Endodermal cell (in vitro differentiated cells): ENCODE measurements around the gene GAS6. TPM values are rescaled to one million over a fixed set of nuclear protein-coding genes. Genes with fewer than 3 reads are reported as not detected.

Experiments used
- DNase-seq: peaks from one replicate; pipeline ENCODE4 v3.0.0-alpha.2; 2017
- H3K27ac ChIP-seq: 2 replicates; pipeline ENCODE4 v1.5.1; 2013; ENCODE audit warnings: mild to moderate bottlenecking, low read depth, low read length, moderate library complexity
- H3K27me3 ChIP-seq: 2 replicates; pipeline ENCODE4 v1.6.1; 2013; ENCODE audit warnings: mild to moderate bottlenecking, low read length, moderate library complexity; ENCODE audit not compliant: insufficient read depth, control insufficient read depth, poor library complexity, severe bottlenecking
- H3K36me3 ChIP-seq: 2 replicates; pipeline ENCODE4 v1.7.0; 2013; ENCODE audit warnings: mild to moderate bottlenecking, low read length, moderate library complexity; ENCODE audit not compliant: control insufficient read depth, insufficient read depth
- H3K4me1 ChIP-seq: one replicate; pipeline ENCODE4 v1.7.0; 2013; ENCODE audit warnings: low read length; ENCODE audit not compliant: control insufficient read depth, insufficient read depth
- H3K4me3 ChIP-seq: 2 replicates; pipeline ENCODE4 v1.5.1; 2013; ENCODE audit warnings: mild to moderate bottlenecking, low read length, moderate library complexity
- H3K9ac ChIP-seq: 2 replicates; pipeline ENCODE4 v1.6.1; 2013; ENCODE audit warnings: mild to moderate bottlenecking, low read length, moderate library complexity; ENCODE audit not compliant: poor library complexity, severe bottlenecking; ENCODE audit errors: extremely low read depth
- H3K9me3 ChIP-seq: 2 replicates; pipeline ENCODE4 v1.6.1; 2013; ENCODE audit warnings: mild to moderate bottlenecking, low read length, moderate library complexity; ENCODE audit not compliant: control insufficient read depth
- H3K27ac Mint-ChIP-seq: 2 replicates; pipeline ENCODE4 v1.8.0; 2020; ENCODE audit warnings: mixed read lengths
- H3K27me3 Mint-ChIP-seq: 2 replicates; pipeline ENCODE4 v1.8.0; 2021; ENCODE audit warnings: mild to moderate bottlenecking, mixed read lengths; ENCODE audit not compliant: insufficient read depth
- H3K36me3 Mint-ChIP-seq: 2 replicates; pipeline ENCODE4 v1.8.0; 2020; ENCODE audit warnings: low read depth, mixed read lengths
- H3K4me1 Mint-ChIP-seq: 2 replicates; pipeline ENCODE4 v1.8.0; 2020; ENCODE audit warnings: mixed read lengths
- H3K4me3 Mint-ChIP-seq: 2 replicates; pipeline ENCODE4 v1.8.0; 2020; ENCODE audit warnings: mild to moderate bottlenecking, moderate library complexity, mixed read lengths
- H3K9me3 Mint-ChIP-seq: 2 replicates; pipeline ENCODE4 v1.8.0; 2020; ENCODE audit warnings: mild to moderate bottlenecking, mixed read lengths
- WGBS, 2 experiments: methylation state at CpG; one replicate each; pipeline versions ENCODE4 v1.1.5 to v1.1.7; 2013; ENCODE audit warnings: missing lambda C conversion rate in 2 of 2, mixed read lengths in 1 of 2; ENCODE audit not compliant: insufficient coverage in 1 of 2, insufficient read length in 1 of 2; 5-methylcytosine and 5-hydroxymethylcytosine counted together
- total RNA-seq, 2 donors: library from RNA; stranded (reverse); fragmentation: NEBNext Ultra II Directional in 1 of 2; extraction: Animal tissue kit (Norgen Biotek cat#: 25700) in 1 of 2; gene quantifications; 2 replicates in 1 of 2; 3 replicates in 1 of 2; pipeline ENCODE4 v1.2.1, GENCODE V29; 2021
- TF ChIP-seq, protein P1 (sequence below): fragments of 200-600 bp; sonication (generic); conservative IDR thresholded peaks from 2 replicates; pipeline ENCODE4 v1.5.0; 2021; ENCODE audit warnings: antibody characterized with exemption, mild to moderate bottlenecking

GAS6 gene
- total RNA-seq, 2 donors from 2014 or later = 45.7 to 49.6 TPM

DNA sequence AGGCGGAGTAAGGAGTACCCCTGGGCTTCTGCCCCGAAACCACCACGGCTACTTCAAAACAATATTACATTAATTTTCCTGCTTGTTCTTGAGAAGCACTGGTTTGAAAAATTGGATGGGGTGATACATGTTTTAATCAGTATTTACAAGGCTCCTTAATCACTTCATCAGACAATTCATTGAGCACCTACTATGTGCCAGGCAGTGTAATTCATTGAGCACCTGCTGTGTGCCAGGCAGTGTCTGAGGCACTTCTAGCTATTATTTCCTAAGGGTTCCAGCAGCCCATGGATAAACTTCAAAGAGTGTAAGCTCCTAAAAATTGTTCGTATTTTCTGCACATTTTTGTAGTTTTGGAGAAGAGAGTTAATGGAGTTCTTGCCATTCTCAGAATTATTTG is 1.6 kb upstream of the GAS6 start:
- no peaks in the 10 kb centered on the region for H3K36me3 ChIP-seq
- Mint-ChIP-seq H3K4me1 (peaks cover 30% of the 10 kb centered on the region), H3K27ac (no peak overlapping the region), H3K9me3 (no peaks in the 10 kb centered on the region), H3K4me3 (peak overlapping the region; percentile 65), H3K36me3 (no peaks in the 10 kb centered on the region), H3K27me3 (peaks cover 26% of the 10 kb centered on the region)
- no peak overlapping the region for H3K27ac ChIP-seq
- TF ChIP-seq, protein P1, sequence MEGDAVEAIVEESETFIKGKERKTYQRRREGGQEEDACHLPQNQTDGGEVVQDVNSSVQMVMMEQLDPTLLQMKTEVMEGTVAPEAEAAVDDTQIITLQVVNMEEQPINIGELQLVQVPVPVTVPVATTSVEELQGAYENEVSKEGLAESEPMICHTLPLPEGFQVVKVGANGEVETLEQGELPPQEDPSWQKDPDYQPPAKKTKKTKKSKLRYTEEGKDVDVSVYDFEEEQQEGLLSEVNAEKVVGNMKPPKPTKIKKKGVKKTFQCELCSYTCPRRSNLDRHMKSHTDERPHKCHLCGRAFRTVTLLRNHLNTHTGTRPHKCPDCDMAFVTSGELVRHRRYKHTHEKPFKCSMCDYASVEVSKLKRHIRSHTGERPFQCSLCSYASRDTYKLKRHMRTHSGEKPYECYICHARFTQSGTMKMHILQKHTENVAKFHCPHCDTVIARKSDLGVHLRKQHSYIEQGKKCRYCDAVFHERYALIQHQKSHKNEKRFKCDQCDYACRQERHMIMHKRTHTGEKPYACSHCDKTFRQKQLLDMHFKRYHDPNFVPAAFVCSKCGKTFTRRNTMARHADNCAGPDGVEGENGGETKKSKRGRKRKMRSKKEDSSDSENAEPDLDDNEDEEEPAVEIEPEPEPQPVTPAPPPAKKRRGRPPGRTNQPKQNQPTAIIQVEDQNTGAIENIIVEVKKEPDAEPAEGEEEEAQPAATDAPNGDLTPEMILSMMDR = no peak
- peaks cover 8% of the 10 kb centered on the region for H3K4me1 ChIP-seq
- no peak overlapping the region for H3K4me3 ChIP-seq
- H3K9me3 ChIP-seq = no peaks in the 10 kb centered on the region
- H3K27me3 ChIP-seq = peaks cover 28% of the 10 kb centered on the region
- DNase-seq = no peak
- H3K9ac ChIP-seq = no peak overlapping the region
- WGBS, 2 experiments = 93 to 97% methylated on average over 2 to 4 of the region's 4 CpGs

DNA sequence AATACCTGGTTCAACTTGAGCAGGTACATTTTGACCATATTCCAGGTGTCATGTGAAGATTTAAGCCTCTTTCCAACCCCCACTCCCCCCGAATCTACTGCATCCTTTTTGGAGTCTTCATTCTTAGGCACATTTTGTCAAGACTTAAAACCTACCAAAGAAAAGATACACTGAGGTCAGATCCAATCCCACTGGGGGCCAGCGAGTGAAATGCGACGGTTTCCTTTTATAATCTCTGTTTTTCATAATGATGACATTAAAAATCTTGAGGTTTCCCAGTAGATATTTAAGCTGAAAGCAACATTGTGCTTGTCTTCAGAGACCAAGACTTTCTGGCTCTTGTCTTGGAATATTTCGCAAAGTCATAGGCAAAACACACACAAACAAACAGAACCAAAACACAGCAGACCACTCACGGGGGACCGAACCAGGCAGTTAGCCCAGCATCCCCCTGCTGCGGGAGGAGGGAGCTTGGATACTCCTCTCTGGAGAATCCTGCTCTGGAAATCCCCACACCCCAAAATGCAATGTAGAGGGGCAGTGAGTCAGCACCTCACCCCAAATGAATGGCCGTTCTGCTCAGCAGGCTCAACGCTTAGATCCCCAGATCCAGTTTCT is 506 bp upstream of the GAS6 start:
- no peaks in the 10 kb centered on the region for H3K36me3 Mint-ChIP-seq
- Histone ChIP-seq H3K27ac (no peak overlapping the region), H3K27me3 (peaks cover 28% of the 10 kb centered on the region), H3K9me3 (no peaks in the 10 kb centered on the region), H3K36me3 (no peaks in the 10 kb centered on the region), H3K4me1 (peaks cover 18% of the 10 kb centered on the region), H3K9ac (no peak overlapping the region), H3K4me3 (peak overlapping the region; percentile 82)
- H3K4me3 Mint-ChIP-seq = peak overlapping the region; percentile 65
- H3K4me1 Mint-ChIP-seq = peaks cover 40% of the 10 kb centered on the region
- DNase-seq = peak; percentile 40
- H3K27ac Mint-ChIP-seq = no peak overlapping the region
- TF ChIP-seq, protein P1 = no peak
- H3K9me3 Mint-ChIP-seq = no peaks in the 10 kb centered on the region
- WGBS, 2 experiments = 30 to 53% methylated on average over 4 to 10 of the region's 10 CpGs
- H3K27me3 Mint-ChIP-seq = peaks cover 26% of the 10 kb centered on the region

DNA sequence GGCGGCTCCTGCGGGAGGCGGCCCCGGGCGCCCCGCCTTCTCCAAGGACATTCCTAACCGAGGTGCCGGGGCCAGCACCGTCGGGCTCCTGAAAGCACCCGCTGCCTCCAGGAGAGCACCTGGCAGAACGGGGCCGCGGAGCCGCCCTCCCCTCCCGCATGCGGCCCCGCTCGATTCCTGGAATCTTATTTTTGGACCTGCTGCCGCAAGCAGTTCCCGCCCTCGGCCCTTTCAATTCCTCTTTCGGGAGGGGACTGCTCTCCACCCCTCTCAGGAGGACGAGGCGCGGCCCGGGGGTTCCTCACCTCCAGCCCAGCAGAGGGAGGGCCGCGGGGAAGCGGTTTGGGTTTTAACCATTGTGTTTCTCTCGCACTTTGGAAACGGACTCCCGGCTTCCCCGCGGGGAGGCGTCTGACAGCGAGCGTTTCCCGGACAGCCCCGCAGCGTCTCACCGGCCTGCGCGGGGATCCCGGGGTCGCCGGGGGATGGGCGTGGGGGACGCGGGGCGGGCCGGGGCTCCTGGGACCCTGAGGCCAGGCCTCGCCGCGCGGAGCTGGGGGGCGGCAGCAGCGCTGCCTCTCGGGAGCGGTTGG is 849 bp downstream of the GAS6 start:
- H3K4me1 Mint-ChIP-seq = peaks cover 47% of the 10 kb centered on the region
- Histone ChIP-seq H3K27me3 (peaks cover 28% of the 10 kb centered on the region), H3K9ac (peak overlapping the region; percentile 39), H3K4me1 (peaks cover 19% of the 10 kb centered on the region), H3K27ac (no peak overlapping the region), H3K9me3 (no peaks in the 10 kb centered on the region), H3K4me3 (peak overlapping the region; percentile 77), H3K36me3 (peaks cover 8% of the 10 kb centered on the region)
- no peaks in the 10 kb centered on the region for H3K36me3 Mint-ChIP-seq
- no peaks in the 10 kb centered on the region for H3K9me3 Mint-ChIP-seq
- peak; percentile 82 for DNase-seq
- TF ChIP-seq, protein P1 = no peak
- 0 to 3% methylated on average over 4 to 60 of the region's 60 CpGs for WGBS, 2 experiments
- H3K27ac Mint-ChIP-seq = no peak overlapping the region
- H3K27me3 Mint-ChIP-seq = peaks cover 26% of the 10 kb centered on the region
- peak overlapping the region; percentile 65 for H3K4me3 Mint-ChIP-seq
